ENCODE results near the gene RCOR2. TPM values are rescaled to one million over a fixed set of nuclear protein-coding genes. Genes with fewer than 3 reads are reported as not detected.
A peak's percentile ranks its signal among the peaks of the same experiment; 100 is the strongest.

RCOR2 gene
- total and polyA plus RNA-seq, 2 of the 13 experiments (the other 11 are each of a cell fraction or from before 2014, with no cell fraction given), result 8.3 to 8.5 TPM

GRCh38 chr11:63915961-63916836, 765 bp downstream of the RCOR2 start (continued):
- TF ChIP-seq, protein P1, sequence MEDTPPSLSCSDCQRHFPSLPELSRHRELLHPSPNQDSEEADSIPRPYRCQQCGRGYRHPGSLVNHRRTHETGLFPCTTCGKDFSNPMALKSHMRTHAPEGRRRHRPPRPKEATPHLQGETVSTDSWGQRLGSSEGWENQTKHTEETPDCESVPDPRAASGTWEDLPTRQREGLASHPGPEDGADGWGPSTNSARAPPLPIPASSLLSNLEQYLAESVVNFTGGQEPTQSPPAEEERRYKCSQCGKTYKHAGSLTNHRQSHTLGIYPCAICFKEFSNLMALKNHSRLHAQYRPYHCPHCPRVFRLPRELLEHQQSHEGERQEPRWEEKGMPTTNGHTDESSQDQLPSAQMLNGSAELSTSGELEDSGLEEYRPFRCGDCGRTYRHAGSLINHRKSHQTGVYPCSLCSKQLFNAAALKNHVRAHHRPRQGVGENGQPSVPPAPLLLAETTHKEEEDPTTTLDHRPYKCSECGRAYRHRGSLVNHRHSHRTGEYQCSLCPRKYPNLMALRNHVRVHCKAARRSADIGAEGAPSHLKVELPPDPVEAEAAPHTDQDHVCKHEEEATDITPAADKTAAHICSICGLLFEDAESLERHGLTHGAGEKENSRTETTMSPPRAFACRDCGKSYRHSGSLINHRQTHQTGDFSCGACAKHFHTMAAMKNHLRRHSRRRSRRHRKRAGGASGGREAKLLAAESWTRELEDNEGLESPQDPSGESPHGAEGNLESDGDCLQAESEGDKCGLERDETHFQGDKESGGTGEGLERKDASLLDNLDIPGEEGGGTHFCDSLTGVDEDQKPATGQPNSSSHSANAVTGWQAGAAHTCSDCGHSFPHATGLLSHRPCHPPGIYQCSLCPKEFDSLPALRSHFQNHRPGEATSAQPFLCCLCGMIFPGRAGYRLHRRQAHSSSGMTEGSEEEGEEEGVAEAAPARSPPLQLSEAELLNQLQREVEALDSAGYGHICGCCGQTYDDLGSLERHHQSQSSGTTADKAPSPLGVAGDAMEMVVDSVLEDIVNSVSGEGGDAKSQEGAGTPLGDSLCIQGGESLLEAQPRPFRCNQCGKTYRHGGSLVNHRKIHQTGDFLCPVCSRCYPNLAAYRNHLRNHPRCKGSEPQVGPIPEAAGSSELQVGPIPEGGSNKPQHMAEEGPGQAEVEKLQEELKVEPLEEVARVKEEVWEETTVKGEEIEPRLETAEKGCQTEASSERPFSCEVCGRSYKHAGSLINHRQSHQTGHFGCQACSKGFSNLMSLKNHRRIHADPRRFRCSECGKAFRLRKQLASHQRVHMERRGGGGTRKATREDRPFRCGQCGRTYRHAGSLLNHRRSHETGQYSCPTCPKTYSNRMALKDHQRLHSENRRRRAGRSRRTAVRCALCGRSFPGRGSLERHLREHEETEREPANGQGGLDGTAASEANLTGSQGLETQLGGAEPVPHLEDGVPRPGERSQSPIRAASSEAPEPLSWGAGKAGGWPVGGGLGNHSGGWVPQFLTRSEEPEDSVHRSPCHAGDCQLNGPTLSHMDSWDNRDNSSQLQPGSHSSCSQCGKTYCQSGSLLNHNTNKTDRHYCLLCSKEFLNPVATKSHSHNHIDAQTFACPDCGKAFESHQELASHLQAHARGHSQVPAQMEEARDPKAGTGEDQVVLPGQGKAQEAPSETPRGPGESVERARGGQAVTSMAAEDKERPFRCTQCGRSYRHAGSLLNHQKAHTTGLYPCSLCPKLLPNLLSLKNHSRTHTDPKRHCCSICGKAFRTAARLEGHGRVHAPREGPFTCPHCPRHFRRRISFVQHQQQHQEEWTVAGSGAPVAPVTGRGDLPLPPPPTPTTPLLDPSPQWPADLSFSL (CRISPR knock-in tag; IDR thresholded peaks at IDR 0.05), result no peak; the same call in 1 of the 2 replicates
- TF ChIP-seq ZNF629 (CRISPR knock-in tag; conservative IDR thresholded peaks at IDR 0.05), result no peak
- TF ChIP-seq, protein P2, sequence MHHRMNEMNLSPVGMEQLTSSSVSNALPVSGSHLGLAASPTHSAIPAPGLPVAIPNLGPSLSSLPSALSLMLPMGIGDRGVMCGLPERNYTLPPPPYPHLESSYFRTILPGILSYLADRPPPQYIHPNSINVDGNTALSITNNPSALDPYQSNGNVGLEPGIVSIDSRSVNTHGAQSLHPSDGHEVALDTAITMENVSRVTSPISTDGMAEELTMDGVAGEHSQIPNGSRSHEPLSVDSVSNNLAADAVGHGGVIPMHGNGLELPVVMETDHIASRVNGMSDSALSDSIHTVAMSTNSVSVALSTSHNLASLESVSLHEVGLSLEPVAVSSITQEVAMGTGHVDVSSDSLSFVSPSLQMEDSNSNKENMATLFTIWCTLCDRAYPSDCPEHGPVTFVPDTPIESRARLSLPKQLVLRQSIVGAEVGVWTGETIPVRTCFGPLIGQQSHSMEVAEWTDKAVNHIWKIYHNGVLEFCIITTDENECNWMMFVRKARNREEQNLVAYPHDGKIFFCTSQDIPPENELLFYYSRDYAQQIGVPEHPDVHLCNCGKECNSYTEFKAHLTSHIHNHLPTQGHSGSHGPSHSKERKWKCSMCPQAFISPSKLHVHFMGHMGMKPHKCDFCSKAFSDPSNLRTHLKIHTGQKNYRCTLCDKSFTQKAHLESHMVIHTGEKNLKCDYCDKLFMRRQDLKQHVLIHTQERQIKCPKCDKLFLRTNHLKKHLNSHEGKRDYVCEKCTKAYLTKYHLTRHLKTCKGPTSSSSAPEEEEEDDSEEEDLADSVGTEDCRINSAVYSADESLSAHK (CRISPR knock-in tag; IDR thresholded peaks at IDR 0.05; ENCODE audit: borderline replicate concordance), result no peak
- peak; percentile 53 for TF ChIP-seq JARID2 (CRISPR knock-in tag; IDR thresholded peaks at IDR 0.05; ENCODE audit: insufficient replicate concordance)
- no peak for TF ChIP-seq ZBTB3 (CRISPR knock-in tag; IDR thresholded peaks at IDR 0.05; ENCODE audit: borderline replicate concordance, low read depth)
- TF ChIP-seq MEF2D (CRISPR knock-in tag; IDR thresholded peaks at IDR 0.05), result no peak
- TF ChIP-seq CBX5 (CRISPR knock-in tag; IDR thresholded peaks at IDR 0.05; ENCODE audit: borderline replicate concordance), result no peak
- TF ChIP-seq RXRB (CRISPR knock-in tag; IDR thresholded peaks at IDR 0.05; ENCODE audit: borderline replicate concordance), result 0 out of 2 replicates have a peak, but pooled peaks have one; percentile 25
- TF ChIP-seq TBP (CRISPR knock-in tag; IDR thresholded peaks at IDR 0.05), result no peak
- TF ChIP-seq ZFP91 (CRISPR knock-in tag; IDR thresholded peaks at IDR 0.05; ENCODE audit: borderline replicate concordance), result peak; percentile 85; the same call in 1 of the 2 replicates
- TF ChIP-seq, protein P3, sequence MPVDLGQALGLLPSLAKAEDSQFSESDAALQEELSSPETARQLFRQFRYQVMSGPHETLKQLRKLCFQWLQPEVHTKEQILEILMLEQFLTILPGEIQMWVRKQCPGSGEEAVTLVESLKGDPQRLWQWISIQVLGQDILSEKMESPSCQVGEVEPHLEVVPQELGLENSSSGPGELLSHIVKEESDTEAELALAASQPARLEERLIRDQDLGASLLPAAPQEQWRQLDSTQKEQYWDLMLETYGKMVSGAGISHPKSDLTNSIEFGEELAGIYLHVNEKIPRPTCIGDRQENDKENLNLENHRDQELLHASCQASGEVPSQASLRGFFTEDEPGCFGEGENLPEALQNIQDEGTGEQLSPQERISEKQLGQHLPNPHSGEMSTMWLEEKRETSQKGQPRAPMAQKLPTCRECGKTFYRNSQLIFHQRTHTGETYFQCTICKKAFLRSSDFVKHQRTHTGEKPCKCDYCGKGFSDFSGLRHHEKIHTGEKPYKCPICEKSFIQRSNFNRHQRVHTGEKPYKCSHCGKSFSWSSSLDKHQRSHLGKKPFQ (CRISPR knock-in tag; IDR thresholded peaks at IDR 0.05; ENCODE audit: insufficient replicate concordance), result no peak
- TF ChIP-seq MLLT10 (CRISPR knock-in tag; IDR thresholded peaks at IDR 0.05), result no peak
- no peak for TF ChIP-seq ZNF749 (CRISPR knock-in tag; IDR thresholded peaks at IDR 0.05; ENCODE audit: borderline replicate concordance)
- TF ChIP-seq ZSCAN9 (CRISPR knock-in tag; IDR thresholded peaks at IDR 0.05; ENCODE audit: borderline replicate concordance), result peak; percentile 29; the same call in 1 of the 2 replicates
- TF ChIP-seq SNAPC2 (CRISPR knock-in tag; IDR thresholded peaks at IDR 0.05), result no peak

Measured in HepG2 (cell line).